CD14-positive monocyte (primary cell): ENCODE data around the gene PANX3. TPM values are rescaled to one million over a fixed set of nuclear protein-coding genes. Genes with fewer than 3 reads are reported as not detected.

Source experiments
- DNase-seq, 3 donors: peaks; one replicate each; pipeline ENCODE4 v3.0.0-alpha.2; 2011 to 2022
- H2AFZ ChIP-seq: 2 replicates; pipeline ENCODE4 v1.6.0; 2012; ENCODE audit warnings: mild to moderate bottlenecking, low read depth, low read length, inconsistent platforms; ENCODE audit not compliant: insufficient read depth, poor library complexity, severe bottlenecking
- H3K27ac ChIP-seq, 2 donors: 1 replicate in 1 of 2; 2 replicates in 1 of 2; pipeline ENCODE4 v1.5.1; 2012 to 2013; ENCODE audit warnings: low read length in 2 of 2, control low read depth in 1 of 2, inconsistent platforms in 1 of 2, low read depth in 1 of 2, mild to moderate bottlenecking in 1 of 2
- H3K27me3 ChIP-seq, 2 donors: one replicate each; pipeline versions ENCODE4 v1.6.0 to v1.6.1; 2011 to 2013; ENCODE audit warnings: low read length in 2 of 2; ENCODE audit not compliant: control insufficient read depth in 2 of 2, insufficient read depth in 2 of 2
- H3K36me3 ChIP-seq, 2 donors: replicated peaks in 1 of 2; 1 replicate in 1 of 2; 2 replicates in 1 of 2; pipeline versions ENCODE4 v1.5.1 to v1.6.1; 2012 to 2013; ENCODE audit warnings: low read length in 2 of 2, control low read depth in 1 of 2, inconsistent platforms in 1 of 2, mild to moderate bottlenecking in 1 of 2; ENCODE audit not compliant: insufficient read depth in 2 of 2, control insufficient read depth in 1 of 2
- H3K4me1 ChIP-seq, 2 donors: 1 replicate in 1 of 2; 2 replicates in 1 of 2; pipeline versions ENCODE4 v1.5.1 to v1.6.1; 2012 to 2013; ENCODE audit warnings: low read length in 2 of 2, control low read depth in 1 of 2, inconsistent platforms in 1 of 2, mild to moderate bottlenecking in 1 of 2, moderate library complexity in 1 of 2; ENCODE audit not compliant: insufficient read depth in 2 of 2, control insufficient read depth in 1 of 2
- H3K4me2 ChIP-seq: replicated peaks from 2 replicates; pipeline ENCODE3; 2012; ENCODE audit warnings: low read length, moderate library complexity, mild to moderate bottlenecking; ENCODE audit not compliant: poor library complexity, severe bottlenecking; ENCODE audit errors: extremely low read depth
- H3K4me3 ChIP-seq, 3 experiments: fragments of 200-600 bp in 1 of 3; sonication (generic) in 1 of 3; replicated peaks in 1 of 3; 1 replicate in 2 of 3; 2 replicates in 1 of 3; pipeline ENCODE4 v1.5.1; 2011 to 2013; ENCODE audit warnings: low read length in 3 of 3, mild to moderate bottlenecking in 3 of 3, control low read depth in 2 of 3, low read depth in 2 of 3, inconsistent platforms in 1 of 3, moderate library complexity in 1 of 3
- H3K79me2 ChIP-seq: 2 replicates; pipeline ENCODE4 v1.6.0; 2012; ENCODE audit warnings: mild to moderate bottlenecking, control low read depth, inconsistent platforms, low read length, moderate library complexity; ENCODE audit not compliant: insufficient read depth
- H3K9ac ChIP-seq: 2 replicates; pipeline ENCODE4 v1.6.0; 2017; ENCODE audit warnings: low read length, mild to moderate bottlenecking; ENCODE audit not compliant: insufficient read depth, poor library complexity, severe bottlenecking
- H3K9me3 ChIP-seq, 2 donors: replicated peaks in 1 of 2; 1 replicate in 1 of 2; 2 replicates in 1 of 2; pipeline versions ENCODE4 v1.5.1 to v1.6.1; 2012 to 2013; ENCODE audit warnings: low read length in 2 of 2, control low read depth in 1 of 2; ENCODE audit not compliant: control insufficient read depth in 1 of 2, insufficient read depth in 1 of 2
- H4K20me1 ChIP-seq: 2 replicates; pipeline ENCODE4 v1.6.0; 2012; ENCODE audit warnings: mild to moderate bottlenecking, low read length, control low read depth, moderate library complexity; ENCODE audit not compliant: insufficient read depth
- H3K27ac Mint-ChIP-seq, 7 donors: one replicate each; pipeline ENCODE4 v1.8.0; 2020; ENCODE audit warnings: mild to moderate bottlenecking in 7 of 7, mixed read lengths in 7 of 7, moderate library complexity in 6 of 7, inconsistent platforms in 2 of 7
- H3K27me3 Mint-ChIP-seq, 3 donors: one replicate each; pipeline ENCODE4 v1.8.0; 2021 to 2022; ENCODE audit warnings: low read depth in 3 of 3, mild to moderate bottlenecking in 3 of 3, mixed read lengths in 3 of 3, moderate library complexity in 3 of 3, inconsistent platforms in 1 of 3
- H3K36me3 Mint-ChIP-seq, 2 donors: one replicate each; pipeline ENCODE4 v1.8.0; 2020; ENCODE audit warnings: mixed read lengths in 2 of 2, inconsistent platforms in 1 of 2, mild to moderate bottlenecking in 1 of 2
- H3K4me1 Mint-ChIP-seq: one replicate; pipeline ENCODE4 v1.8.0; 2020; ENCODE audit warnings: mild to moderate bottlenecking, mixed read lengths
- H3K4me3 Mint-ChIP-seq, 2 donors: one replicate each; pipeline ENCODE4 v1.8.0; 2020; ENCODE audit warnings: mild to moderate bottlenecking in 2 of 2, mixed read lengths in 2 of 2, moderate library complexity in 1 of 2
- H3K9me3 Mint-ChIP-seq, 7 donors: one replicate each; pipeline ENCODE4 v1.8.0; 2020 to 2022; ENCODE audit warnings: mixed read lengths in 7 of 7, mild to moderate bottlenecking in 6 of 7, moderate library complexity in 6 of 7, inconsistent platforms in 2 of 7
- CTCF ChIP-seq: fragments of 200-600 bp; IDR thresholded peaks from one replicate; pipeline ENCODE4 v1.8.0; 2022; ENCODE audit warnings: antibody characterized with exemption, mild to moderate bottlenecking
- WGBS: methylation state at CpG from one replicate; pipeline ENCODE4 v1.1.5; 2013; ENCODE audit warnings: missing lambda C conversion rate; ENCODE audit not compliant: insufficient coverage; 5-methylcytosine and 5-hydroxymethylcytosine counted together
- intact Hi-C, 2 donors: fragments of 100-400 bp; cut with micrococcal nuclease; formaldehyde crosslinking; loops; one replicate each; pipeline versions ENCODE4 v1.15.0 to v1.15.1; 2023
- polyA plus RNA-seq, 3 donors: library from polyadenylated mRNA; depleted of rRNA in 1 of 3; unstranded in 2 of 3; stranded (reverse) in 1 of 3; fragments of 300-500 nt in 2 of 3; fragments of >200 nt in 1 of 3; fragmentation: Illumina TruSeq in 2 of 3; gene quantifications; 1 replicate in 2 of 3; 2 replicates in 1 of 3; pipeline ENCODE4 v1.2.3, GENCODE V29; 2012 to 2021

Gene PANX3
- polyA plus RNA-seq, 3 donors = not detected

- DNase-seq = no peak
- no peak overlapping the region for H3K27ac ChIP-seq
- no peak overlapping the region for H3K9ac ChIP-seq
- no peak overlapping the region for H3K4me2 ChIP-seq
- H3K79me2 ChIP-seq = no peaks in the 10 kb centered on the region
- no CpG with 5 or more reads among the region's 2 CpGs for WGBS
- TF ChIP-seq CTCF = no peak
- H3K4me1 Mint-ChIP-seq = no peaks in the 10 kb centered on the region
- H3K4me3 ChIP-seq = no peak overlapping the region
- no peaks in the 10 kb centered on the region for H3K9me3 Mint-ChIP-seq
- H4K20me1 ChIP-seq = no peaks in the 10 kb centered on the region
- peaks cover 4 to 6% (median 5%) of the 10 kb centered on the region in 3 donors for H3K27me3 Mint-ChIP-seq
- H3K27ac Mint-ChIP-seq = no peak overlapping the region
- intact Hi-C loops = loop anchor here (10.0 kb wide), 2 partner anchors 158 to 508 kb away; partner anchors contain the start of gene OR8B4 (in 1 of the 2)
- no peaks in the 10 kb centered on the region for H3K36me3 Mint-ChIP-seq
- no peaks in the 10 kb centered on the region for H3K4me1 ChIP-seq
- no peak overlapping the region for H2AFZ ChIP-seq
- H3K27me3 ChIP-seq = no peaks in the 10 kb centered on the region
- H3K9me3 ChIP-seq = no peaks in the 10 kb centered on the region
- H3K36me3 ChIP-seq = no peaks in the 10 kb centered on the region
- no peak overlapping the region for H3K4me3 Mint-ChIP-seq
Observed at GRCh38 chr11:124582565-124582964, 28.7 kb upstream of the PANX3 start.

- no peak for TF ChIP-seq CTCF
- Mint-ChIP-seq H3K4me1 (no peaks in the 10 kb centered on the region), H3K9me3 (no peaks in the 10 kb centered on the region), H3K27ac (no peak overlapping the region), H3K36me3 (no peaks in the 10 kb centered on the region), H3K27me3 (peaks cover 4 to 6% (median 5%) of the 10 kb centered on the region in 3 donors), H3K4me3 (no peak overlapping the region)
- Histone ChIP-seq H4K20me1 (no peaks in the 10 kb centered on the region), H3K4me2 (no peak overlapping the region), H3K9ac (no peak overlapping the region), H3K4me1 (no peaks in the 10 kb centered on the region), H3K36me3 (no peaks in the 10 kb centered on the region), H3K79me2 (no peaks in the 10 kb centered on the region), H3K27me3 (no peaks in the 10 kb centered on the region), H3K9me3 (no peaks in the 10 kb centered on the region), H3K27ac (no peak overlapping the region), H2AFZ (no peak overlapping the region), H3K4me3 (no peak overlapping the region)
- 96% methylated on average over 8 of the region's 8 CpGs for WGBS
- intact Hi-C loops = loop anchor here (10.0 kb wide), 2 partner anchors 159 to 509 kb away; partner anchors contain the start of gene OR8B4 (in 1 of the 2)
- DNase-seq = no peak
Observed at GRCh38 chr11:124583781-124584180, 27.4 kb upstream of the PANX3 start.
